Erythroblast (primary cell): ENCODE data around the gene PLXNA2.

Experiments used
- GATA1 ChIP-seq: IDR thresholded peaks from 2 replicates; pipeline ENCODE4 v1.6.1; 2011; ENCODE audit warnings: low read depth, mild to moderate bottlenecking, control low read depth, low read length, moderate library complexity
- POLR2A ChIP-seq: IDR thresholded peaks from 2 replicates; pipeline ENCODE4 v1.6.1; 2011; ENCODE audit warnings: mild to moderate bottlenecking, low read length

DNA sequence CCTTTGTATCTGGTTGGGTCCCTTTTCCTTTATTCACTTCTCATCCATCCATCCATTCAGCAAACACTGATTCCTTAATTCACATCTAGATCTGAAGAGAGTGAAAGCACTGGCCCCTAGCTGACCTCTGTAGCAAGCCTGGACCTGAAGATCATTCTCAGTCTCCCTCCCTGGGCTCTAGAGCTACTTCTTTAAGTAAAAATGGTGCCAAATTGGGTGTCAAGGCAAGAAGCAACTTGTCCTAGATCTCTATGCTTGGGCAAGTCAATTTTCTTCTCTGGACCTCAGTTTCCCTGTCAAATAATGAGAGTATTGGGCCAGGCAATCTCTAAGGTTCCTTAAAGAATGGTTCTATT is 36.1 kb downstream of the PLXNA2 start:
- no peak for TF ChIP-seq POLR2A
- TF ChIP-seq GATA1 = no peak
